ENCODE results near the gene FSTL4.

GRCh38 chr5:133494923-133495246 is 117.5 kb downstream of the FSTL4 start:
- TF ChIP-seq CTCF (IDR thresholded peaks at IDR 0.05) (no peak), EP300 (IDR thresholded peaks at IDR 0.05) (no peak)

Data from ovary (tissue), 3 donors.